Chondrocyte (in vitro differentiated cells): ENCODE data around the gene CHPF. TPM values are rescaled to one million over a fixed set of nuclear protein-coding genes. Genes with fewer than 3 reads are reported as not detected.
A peak's percentile ranks its signal among the peaks of the same experiment; 100 is the strongest.

Experiments used
- DNase-seq: peaks from one replicate; pipeline ENCODE4 v3.0.0; 2021; ENCODE audit warnings: mixed read lengths, low spot score
- H3K27ac Mint-ChIP-seq: one replicate; pipeline ENCODE4 v1.8.0; 2021; ENCODE audit warnings: mild to moderate bottlenecking, moderate library complexity, mixed read lengths; ENCODE audit not compliant: unreplicated experiment
- H3K27me3 Mint-ChIP-seq: 2 replicates; pipeline ENCODE4 v1.8.0; 2021; ENCODE audit warnings: low read depth, mixed read lengths
- H3K36me3 Mint-ChIP-seq: 2 replicates; pipeline ENCODE4 v1.8.0; 2021; ENCODE audit warnings: low read depth, mixed read lengths
- H3K4me1 Mint-ChIP-seq: 2 replicates; pipeline ENCODE4 v1.8.0; 2021; ENCODE audit warnings: low read depth, mild to moderate bottlenecking, mixed read lengths
- H3K4me3 Mint-ChIP-seq: one replicate; pipeline ENCODE4 v1.8.0; 2021; ENCODE audit warnings: mild to moderate bottlenecking, moderate library complexity, mixed read lengths; ENCODE audit not compliant: unreplicated experiment
- H3K9me3 Mint-ChIP-seq: 2 replicates; pipeline ENCODE4 v1.8.0; 2021; ENCODE audit warnings: low read depth, mixed read lengths
- total RNA-seq: library from RNA; stranded (reverse); gene quantifications from 3 replicates; pipeline ENCODE4 v1.2.1, GENCODE V29; 2021
- TF ChIP-seq, protein P1 (sequence below): fragments of 200-600 bp; sonication (generic); IDR thresholded peaks from 2 replicates; pipeline ENCODE4 v1.5.0; 2021; ENCODE audit warnings: antibody characterized with exemption, mild to moderate bottlenecking, moderate library complexity

Gene CHPF
- total RNA-seq, 1 donor from 2014 or later: 276 TPM

GRCh38 chr2:219538956-219539788 lies 4.4 kb downstream of the CHPF start:
- Mint-ChIP-seq H3K9me3 (no peaks in the 10 kb centered on the region), H3K36me3 (peaks cover 15% of the 10 kb centered on the region), H3K27me3 (no peaks in the 10 kb centered on the region), H3K4me1 (peaks cover 30% of the 10 kb centered on the region), H3K27ac (no peak overlapping the region), H3K4me3 (peak overlapping the region; percentile 9)
- TF ChIP-seq, protein P1, sequence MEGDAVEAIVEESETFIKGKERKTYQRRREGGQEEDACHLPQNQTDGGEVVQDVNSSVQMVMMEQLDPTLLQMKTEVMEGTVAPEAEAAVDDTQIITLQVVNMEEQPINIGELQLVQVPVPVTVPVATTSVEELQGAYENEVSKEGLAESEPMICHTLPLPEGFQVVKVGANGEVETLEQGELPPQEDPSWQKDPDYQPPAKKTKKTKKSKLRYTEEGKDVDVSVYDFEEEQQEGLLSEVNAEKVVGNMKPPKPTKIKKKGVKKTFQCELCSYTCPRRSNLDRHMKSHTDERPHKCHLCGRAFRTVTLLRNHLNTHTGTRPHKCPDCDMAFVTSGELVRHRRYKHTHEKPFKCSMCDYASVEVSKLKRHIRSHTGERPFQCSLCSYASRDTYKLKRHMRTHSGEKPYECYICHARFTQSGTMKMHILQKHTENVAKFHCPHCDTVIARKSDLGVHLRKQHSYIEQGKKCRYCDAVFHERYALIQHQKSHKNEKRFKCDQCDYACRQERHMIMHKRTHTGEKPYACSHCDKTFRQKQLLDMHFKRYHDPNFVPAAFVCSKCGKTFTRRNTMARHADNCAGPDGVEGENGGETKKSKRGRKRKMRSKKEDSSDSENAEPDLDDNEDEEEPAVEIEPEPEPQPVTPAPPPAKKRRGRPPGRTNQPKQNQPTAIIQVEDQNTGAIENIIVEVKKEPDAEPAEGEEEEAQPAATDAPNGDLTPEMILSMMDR: no peak
- DNase-seq: no peak

GRCh38 chr2:219538504-219538951 lies 5.1 kb downstream of the CHPF start:
- H3K4me1 Mint-ChIP-seq: peaks cover 28% of the 10 kb centered on the region
- TF ChIP-seq, protein P1: no peak
- no peaks in the 10 kb centered on the region for H3K9me3 Mint-ChIP-seq
- H3K36me3 Mint-ChIP-seq: peaks cover 15% of the 10 kb centered on the region
- peak overlapping the region; percentile 9 for H3K4me3 Mint-ChIP-seq
- DNase-seq: no peak
- H3K27me3 Mint-ChIP-seq: no peaks in the 10 kb centered on the region
- H3K27ac Mint-ChIP-seq: no peak overlapping the region

DNA sequence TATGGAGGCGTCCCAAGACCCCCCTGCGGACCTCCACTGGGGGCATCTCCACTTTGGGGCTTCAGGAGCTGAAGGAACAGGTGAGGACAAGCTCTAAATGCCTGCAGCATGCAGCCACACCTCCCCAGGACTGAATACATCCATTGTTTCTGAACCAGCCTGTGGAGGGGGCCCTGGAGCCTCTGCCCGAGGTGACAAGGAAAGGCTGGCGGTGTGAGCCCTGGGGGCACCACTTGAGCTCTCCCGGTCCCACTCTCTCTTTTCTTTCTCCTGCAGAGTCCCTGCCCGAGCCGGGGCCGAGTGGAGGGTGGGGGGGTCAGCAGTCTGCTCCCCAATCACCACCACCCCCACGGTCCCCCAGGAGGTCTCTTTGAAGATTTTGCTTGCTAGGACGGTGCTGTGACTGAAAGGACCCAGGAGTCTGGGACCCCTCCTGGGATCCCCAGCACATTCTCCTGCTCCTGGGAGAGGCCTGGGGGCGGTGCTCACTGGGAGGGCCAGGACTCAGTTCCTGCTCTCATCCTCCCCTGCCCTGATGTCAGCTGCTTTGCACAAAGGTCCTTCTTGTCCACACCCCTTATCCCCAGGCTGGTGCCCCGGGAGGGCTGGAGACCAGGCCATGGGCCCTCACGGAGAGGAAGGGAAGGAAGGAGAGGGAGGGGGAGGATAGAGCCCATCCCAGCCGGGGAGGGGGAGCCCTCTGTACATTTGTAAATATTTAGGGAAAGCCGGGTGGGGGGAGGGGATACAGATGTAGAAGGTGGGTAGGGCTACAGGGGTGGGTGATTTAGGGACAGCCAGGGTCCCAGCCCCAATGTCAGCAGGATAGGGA lies 5.7 kb downstream of the CHPF start:
- Mint-ChIP-seq H3K4me3 (no peak overlapping the region), H3K27me3 (no peaks in the 10 kb centered on the region), H3K36me3 (peaks cover 15% of the 10 kb centered on the region), H3K27ac (no peak overlapping the region), H3K9me3 (no peaks in the 10 kb centered on the region), H3K4me1 (peaks cover 28% of the 10 kb centered on the region)
- TF ChIP-seq, protein P1: peak; percentile 20
- no peak for DNase-seq

DNA sequence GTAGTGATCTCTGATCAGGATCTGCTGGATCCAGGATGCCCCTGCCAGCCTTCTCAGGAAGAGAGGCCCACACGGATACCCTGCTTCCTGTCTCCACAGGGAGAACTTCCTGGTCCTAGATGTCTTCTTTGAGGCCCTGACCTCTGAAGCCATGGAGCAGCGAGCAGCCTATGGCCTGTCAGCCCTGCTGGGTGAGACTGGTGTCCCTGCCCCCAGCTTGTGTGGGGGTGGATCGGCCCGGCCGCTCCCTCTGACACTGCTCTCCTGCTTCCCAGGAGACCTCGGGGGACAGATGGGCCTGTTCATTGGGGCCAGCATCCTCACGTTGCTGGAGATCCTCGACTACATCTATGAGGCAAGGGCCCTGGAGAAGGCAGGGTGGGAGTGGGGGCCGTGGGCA lies 6.6 kb downstream of the CHPF start:
- H3K36me3 Mint-ChIP-seq: peaks cover 15% of the 10 kb centered on the region
- no peaks in the 10 kb centered on the region for H3K9me3 Mint-ChIP-seq
- H3K4me1 Mint-ChIP-seq: peaks cover 19% of the 10 kb centered on the region
- H3K27ac Mint-ChIP-seq: no peak overlapping the region
- no peak for DNase-seq
- TF ChIP-seq, protein P1: no peak
- H3K27me3 Mint-ChIP-seq: no peaks in the 10 kb centered on the region
- no peak overlapping the region for H3K4me3 Mint-ChIP-seq

- no peak for DNase-seq
- Mint-ChIP-seq H3K9me3 (no peaks in the 10 kb centered on the region), H3K4me3 (no peak overlapping the region), H3K27ac (no peak overlapping the region), H3K27me3 (peaks cover under 1% of the 10 kb centered on the region), H3K4me1 (peaks cover 16% of the 10 kb centered on the region), H3K36me3 (peaks cover 15% of the 10 kb centered on the region)
- TF ChIP-seq, protein P1: no peak
These were observed 7.2 kb downstream of the CHPF start for GRCh38 chr2:219536425-219536824.
